ENCODE results near the gene CHD6.

- TF ChIP-seq EZH2 (IDR thresholded peaks at IDR 0.05; ENCODE audit: low read depth, unreplicated experiment) = no peak
- no peak for TF ChIP-seq CTCF (conservative IDR thresholded peaks at IDR 0.05; ENCODE audit: low read depth in 2 of 2)
- TF ChIP-seq POLR2AphosphoS5 (IDR thresholded peaks at IDR 0.05; ENCODE audit: low read depth) = no peak
- no peak for TF ChIP-seq NANOG (IDR thresholded peaks at IDR 0.05; ENCODE audit: borderline replicate concordance)
- TF ChIP-seq CREB1 (CRISPR knock-in tag; IDR thresholded peaks at IDR 0.05; ENCODE audit: low read depth) = no peak
- TF ChIP-seq REST (IDR thresholded peaks at IDR 0.05; ENCODE audit: unreplicated experiment) = no peak
- TF ChIP-seq EZH2phosphoT487 (IDR thresholded peaks at IDR 0.05; ENCODE audit: unreplicated experiment) = no peak
- no peak for TF ChIP-seq ZNF114 (CRISPR knock-in tag; IDR thresholded peaks at IDR 0.05)
- TF ChIP-seq ETS1 (IDR thresholded peaks at IDR 0.05) = no peak
- TF ChIP-seq ZNF331 (CRISPR knock-in tag; IDR thresholded peaks at IDR 0.05; ENCODE audit: low read depth) = no peak
- TF ChIP-seq JUNB (IDR thresholded peaks at IDR 0.05; ENCODE audit: unreplicated experiment) = no peak
- TF ChIP-seq STAT1 (IDR thresholded peaks at IDR 0.05; ENCODE audit: unreplicated experiment) = no peak
Observed at GRCh38 chr20:41355598-41356203, 262.5 kb downstream of the CHD6 start.
